H1 (cell line): ENCODE results near the gene CACNB2.

Source experiments
- FOSL1 ChIP-seq: IDR thresholded peaks from 2 replicates; pipeline ENCODE4 v1.6.1; 2011; ENCODE audit warnings: mild to moderate bottlenecking, low read depth, low read length, moderate library complexity; ENCODE audit not compliant: insufficient read depth
- POLR2A ChIP-seq, 2 experiments: IDR thresholded peaks; 1 replicate in 1 of 2; 2 replicates in 1 of 2; pipeline ENCODE4 v1.6.1; 2011; ENCODE audit warnings: low read depth in 2 of 2, low read length in 2 of 2, mild to moderate bottlenecking in 2 of 2; ENCODE audit errors: control extremely low read depth in 1 of 2
- POLR2AphosphoS5 ChIP-seq: IDR thresholded peaks from 2 replicates; pipeline ENCODE4 v1.6.1; 2011; ENCODE audit warnings: low read depth, low read length
- SIX5 ChIP-seq: IDR thresholded peaks from 2 replicates; pipeline ENCODE4 v1.6.1; 2011; ENCODE audit warnings: mild to moderate bottlenecking, low read depth, low read length
- TAF1 ChIP-seq: IDR thresholded peaks from 2 replicates; pipeline ENCODE4 v1.6.1; 2011; ENCODE audit warnings: mild to moderate bottlenecking, low read depth, low read length

DNA sequence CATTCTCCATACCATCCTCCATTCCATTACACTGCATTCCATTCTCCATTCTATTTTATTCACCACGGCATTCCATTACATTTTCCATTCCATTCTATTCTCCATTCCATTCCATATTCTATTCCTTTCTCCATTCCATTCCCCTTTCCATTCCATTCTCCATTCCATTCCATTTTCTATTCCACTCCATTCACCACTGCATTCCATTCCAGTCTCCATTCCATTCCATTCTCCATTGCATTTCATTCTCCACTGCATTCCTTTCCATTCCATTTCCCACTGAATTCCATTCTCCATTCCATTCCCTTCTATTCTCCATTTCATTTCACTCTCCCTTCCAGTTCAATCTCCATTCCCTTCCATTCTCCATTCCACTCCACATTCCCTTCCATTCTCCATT is 431.6 kb downstream of the CACNB2 start:
- TF ChIP-seq FOSL1 (no peak), POLR2A (IDR thresholded peaks at IDR 0.05; ENCODE audit: control extremely low read depth in 1 of 2, low read depth in 2 of 2, low read length in 2 of 2) (no peak), TAF1 (no peak), SIX5 (no peak), POLR2AphosphoS5 (no peak)
